GM10847 (cell line): ENCODE measurements around the gene NINJ1.

ENCODE experiments used
- POLR2A ChIP-seq: IDR thresholded peaks from 2 replicates; pipeline ENCODE4 v1.6.1; 2011; ENCODE audit not compliant: insufficient read length; ENCODE audit errors: extremely low read depth

NINJ1 gene

DNA sequence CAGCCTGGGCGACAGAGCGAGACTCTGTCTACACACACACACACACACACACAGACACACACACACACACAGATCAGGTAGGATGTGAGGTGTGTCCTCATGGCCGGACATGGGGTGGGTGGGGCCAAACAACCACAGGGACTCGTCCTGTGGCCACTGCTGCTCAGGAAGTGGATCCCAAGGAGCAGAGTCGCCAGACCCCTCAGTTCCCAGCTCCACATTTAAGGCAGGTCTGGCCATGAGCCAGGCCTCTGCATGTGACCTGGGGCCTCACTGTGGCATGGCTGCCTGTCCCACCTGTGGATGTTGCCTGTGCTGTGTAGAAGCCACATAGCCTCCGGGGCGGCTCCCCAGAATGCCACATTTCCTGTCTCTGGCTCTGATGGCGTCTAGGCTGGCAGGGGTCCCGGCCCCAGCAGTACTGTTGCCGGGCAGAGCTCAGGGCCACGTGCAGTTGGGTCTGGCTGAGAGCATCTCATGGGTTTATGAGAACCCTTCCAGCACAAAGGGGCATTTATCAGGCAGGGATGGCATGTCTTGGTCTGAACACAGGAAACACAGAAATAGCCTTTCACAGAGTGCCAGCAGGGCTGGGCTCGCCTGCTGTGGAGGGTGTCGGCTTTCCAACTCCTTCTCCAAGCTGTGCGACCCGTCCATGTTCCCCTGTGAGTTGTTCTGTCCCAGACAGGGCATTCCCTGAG lies 9.9 kb upstream of the NINJ1 start:
- TF ChIP-seq POLR2A: no peak

- TF ChIP-seq POLR2A: no peak
Measured at GRCh38 chr9:93141771-93142483, 7.9 kb upstream of the NINJ1 start.

- no peak for TF ChIP-seq POLR2A
Measured at GRCh38 chr9:93139365-93140182, 5.5 kb upstream of the NINJ1 start.

GRCh38 chr9:93138171-93138764 lies 4.2 kb upstream of the NINJ1 start:
- no peak for TF ChIP-seq POLR2A

GRCh38 chr9:93137362-93137761 lies 3.3 kb upstream of the NINJ1 start:
- no peak for TF ChIP-seq POLR2A

GRCh38 chr9:93136011-93136440 lies 2.0 kb upstream of the NINJ1 start:
- TF ChIP-seq POLR2A: no peak

- TF ChIP-seq POLR2A: no peak
Measured at GRCh38 chr9:93134740-93135444, 841 bp upstream of the NINJ1 start.

GRCh38 chr9:93133681-93134014 lies 403 bp downstream of the NINJ1 start:
- TF ChIP-seq POLR2A: no peak

- no peak for TF ChIP-seq POLR2A
Measured at GRCh38 chr9:93132946-93133680, 938 bp downstream of the NINJ1 start.

DNA sequence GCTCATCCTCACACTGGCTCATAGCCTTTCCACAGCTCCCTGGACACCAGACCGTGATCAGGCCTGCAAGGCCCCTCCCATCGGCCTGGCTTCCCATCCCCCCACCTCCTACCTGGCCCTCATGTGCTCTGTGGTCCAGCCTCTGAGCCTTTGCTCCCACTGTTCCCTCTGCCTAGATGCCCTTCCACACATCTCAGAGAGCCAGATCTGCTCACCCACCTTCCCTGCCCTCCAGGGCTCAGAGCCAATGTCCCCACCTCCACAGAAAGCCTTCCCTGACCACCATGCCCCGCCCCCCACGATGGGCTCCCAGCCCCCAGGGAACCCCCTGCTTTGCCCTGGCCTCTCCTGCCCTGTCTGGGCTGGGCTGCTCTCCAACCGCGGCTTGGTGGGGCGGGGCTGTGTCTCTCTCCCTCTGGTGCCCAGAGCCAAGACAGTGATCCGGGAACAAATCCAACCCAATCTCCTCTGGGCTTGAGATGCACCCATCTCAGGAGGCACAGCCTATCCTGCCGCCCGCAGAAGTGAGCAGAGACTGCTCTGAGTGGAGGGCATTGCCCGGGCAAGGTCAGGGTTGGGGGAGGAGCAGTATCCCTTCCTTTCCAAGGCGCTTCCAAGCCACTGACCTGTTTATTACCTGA lies 1.6 kb downstream of the NINJ1 start:
- TF ChIP-seq POLR2A: no peak

- TF ChIP-seq POLR2A: no peak
Measured at GRCh38 chr9:93131599-93132286, 2.3 kb downstream of the NINJ1 start.

DNA sequence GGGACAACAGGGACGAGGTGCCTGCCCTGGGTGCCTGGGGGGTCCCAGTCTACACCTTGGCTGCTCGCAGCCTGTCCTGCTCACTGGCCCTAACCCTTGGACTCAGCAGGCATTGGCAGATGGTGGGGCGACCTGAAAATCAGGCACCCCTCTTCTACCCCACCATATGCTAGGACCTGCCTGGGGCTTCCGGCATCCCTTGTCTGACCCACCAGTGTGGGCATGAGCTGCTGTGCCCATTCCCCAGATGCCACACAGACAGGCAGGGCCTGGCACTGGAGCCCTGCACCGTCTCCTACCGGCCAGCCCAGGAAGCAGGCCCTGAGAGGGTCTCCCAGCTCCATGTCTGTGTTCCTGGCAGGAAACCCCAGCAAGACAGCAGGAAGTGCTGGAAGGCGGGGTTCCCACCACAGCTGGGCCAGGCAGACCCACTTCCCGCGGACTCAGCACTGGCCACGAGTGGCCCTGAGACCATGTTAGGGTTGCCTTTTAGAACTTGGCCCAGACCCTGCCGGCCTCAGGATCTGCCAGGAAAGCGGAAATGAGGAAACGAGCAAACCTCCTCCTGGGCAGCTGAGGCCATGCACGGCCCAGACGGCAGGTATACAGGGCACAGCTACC lies 3.1 kb downstream of the NINJ1 start:
- no peak for TF ChIP-seq POLR2A

DNA sequence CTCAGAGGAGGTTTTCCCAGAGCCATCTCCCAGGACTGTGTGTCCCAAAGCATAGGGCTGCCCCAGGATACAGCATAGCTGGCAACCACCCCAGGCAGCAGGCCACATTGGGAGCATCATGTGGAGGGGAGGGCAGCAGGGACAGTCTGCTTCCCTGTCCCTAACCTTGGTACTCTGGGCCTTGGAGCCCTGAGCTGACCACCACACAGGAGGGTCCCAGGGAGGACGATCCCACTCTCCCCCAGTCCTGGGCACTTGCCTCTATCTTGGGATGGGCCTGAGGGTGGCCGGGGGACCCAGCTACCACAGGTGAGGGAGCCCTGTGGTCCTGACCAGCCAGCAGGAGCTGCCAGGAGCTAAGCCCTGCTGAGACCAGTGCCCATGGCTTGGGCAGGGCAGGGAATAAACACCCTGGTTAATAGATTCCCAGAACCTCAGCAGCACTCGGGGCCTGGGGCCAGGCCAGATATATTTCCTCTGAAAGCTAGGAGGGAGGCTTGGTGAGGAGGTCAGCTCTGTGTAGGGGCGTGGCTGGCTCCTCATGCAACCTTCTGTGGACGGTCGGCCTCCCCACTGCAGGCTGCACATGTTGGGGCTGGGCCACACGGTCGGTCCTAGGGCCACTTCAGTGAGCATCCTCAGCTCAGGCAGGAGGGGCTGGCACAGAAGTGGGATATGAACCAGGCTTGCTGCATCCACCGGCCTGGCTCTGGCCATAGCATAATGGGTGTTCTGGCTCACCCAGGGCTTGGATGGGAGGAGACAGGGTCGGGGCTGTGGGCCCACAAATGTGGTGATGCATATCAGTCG lies 4.2 kb downstream of the NINJ1 start:
- TF ChIP-seq POLR2A: no peak
